ENCODE results near the gene IL27RA. TPM values are rescaled to one million over a fixed set of nuclear protein-coding genes. Genes with fewer than 3 reads are reported as not detected.
"Not testable (repeated sequence)": the region's sequence is repeated elsewhere in the genome, so short reads cannot be mapped to it uniquely, and the experiment has no call there.

Gene IL27RA
- total and polyA plus RNA-seq, 8 donors: 0.88 to 8.2 (median 1.9) TPM

GRCh38 chr19:14028901-14029300 lies 2.7 kb upstream of the IL27RA start:
- no peak overlapping the region for H3K4me3 ChIP-seq
- DNase-seq (no peak), ATAC-seq (no peak), FAIRE-seq (no peak)
- no peaks in the 10 kb centered on the region for H3K27me3 ChIP-seq
- H3K36me3 ChIP-seq: no peaks in the 10 kb centered on the region
- intact Hi-C loops (cut with DNase I): no loop called here
- peaks cover 0 to 4% (median 0%) of the 10 kb centered on the region in 3 donors for H3K4me1 ChIP-seq
- WGBS, 2 donors: 69% methylated on average over 4 of the region's 4 CpGs
- no peak for TF ChIP-seq CTCF (IDR thresholded peaks at IDR 0.05)
- no peaks in the 10 kb centered on the region for H3K9me3 ChIP-seq
- no peak overlapping the region for H3K27ac ChIP-seq

GRCh38 chr19:14030997-14031718 lies 404 bp upstream of the IL27RA start:
- Histone ChIP-seq H3K4me1 (peaks cover 0 to 3% (median 0%) of the 10 kb centered on the region in 3 donors), H3K36me3 (no peaks in the 10 kb centered on the region), H3K27ac (peak overlapping the region in 3 of 4 donors; percentile 45 to 59 (median 57)), H3K4me3 (peak overlapping the region; percentile 37 to 67 (median 48)), H3K27me3 (no peaks in the 10 kb centered on the region), H3K9me3 (no peaks in the 10 kb centered on the region)
- WGBS, 2 donors: 26 to 29% methylated on average over 20 of the region's 20 CpGs
- no peak for FAIRE-seq
- intact Hi-C loops (cut with DNase I): no loop called here
- no peak for ATAC-seq
- no peak for TF ChIP-seq CTCF (IDR thresholded peaks at IDR 0.05)
- DNase-seq: no peak

- H3K4me3 ChIP-seq: no peak overlapping the region
- DNase-seq: no peak
- WGBS, 2 donors: 94 to 97% methylated on average over 2 of the region's 2 CpGs
- no peaks in the 10 kb centered on the region for H3K27me3 ChIP-seq
- no peaks in the 10 kb centered on the region for H3K9me3 ChIP-seq
- intact Hi-C loops (cut with DNase I): no loop called here
- TF ChIP-seq CTCF (IDR thresholded peaks at IDR 0.05): no peak
- no peak for ATAC-seq
- H3K27ac ChIP-seq: no peak overlapping the region
- no peaks in the 10 kb centered on the region for H3K36me3 ChIP-seq
- H3K4me1 ChIP-seq: peaks cover 0 to 3% (median 0%) of the 10 kb centered on the region in 3 donors
- FAIRE-seq: no peak
Measured at GRCh38 chr19:14033946-14034345, 2.4 kb downstream of the IL27RA start.

GRCh38 chr19:14035159-14035558 lies 3.6 kb downstream of the IL27RA start:
- 88 to 91% methylated on average over 12 of the region's 12 CpGs for WGBS, 2 donors
- intact Hi-C loops (cut with DNase I): not testable (repeated sequence)

GRCh38 chr19:14035706-14036105 lies 4.1 kb downstream of the IL27RA start:
- Histone ChIP-seq H3K27me3 (no peaks in the 10 kb centered on the region), H3K4me3 (no peak overlapping the region), H3K36me3 (no peaks in the 10 kb centered on the region), H3K4me1 (peaks cover 0 to 3% (median 0%) of the 10 kb centered on the region in 3 donors), H3K9me3 (no peaks in the 10 kb centered on the region), H3K27ac (no peak overlapping the region)
- TF ChIP-seq CTCF (IDR thresholded peaks at IDR 0.05): no peak
- no peak for ATAC-seq
- 86% methylated on average over 7 of the region's 7 CpGs for WGBS, 2 donors
- intact Hi-C loops (cut with DNase I): no loop called here
- DNase-seq: no peak
- no peak for FAIRE-seq

More at GRCh38 chr19:14035159-14035558, 3.6 kb downstream of the IL27RA start:
- ATAC-seq, DNase-seq, H3K4me1 ChIP-seq, H3K4me3 ChIP-seq, H3K27ac ChIP-seq, H3K36me3 ChIP-seq, FAIRE-seq, H3K9me3 ChIP-seq, H3K27me3 ChIP-seq: not testable (repeated sequence)

All from pancreas (tissue), 10 donors.